IMR-90 (cell line): ENCODE measurements around the gene LYPD4. TPM values are rescaled to one million over a fixed set of nuclear protein-coding genes. Genes with fewer than 3 reads are reported as not detected.

Source experiments
- ATAC-seq: fragments of 200-7000 bp; cut with Tn5 transposase; 2 replicates; pipeline ENCODE4 v1.9.1; 2020; ENCODE audit warnings: low read depth, mild to moderate bottlenecking, moderate library complexity
- BruUV-seq: library from RNA; stranded (reverse); fragments of 400-500 nt; replicated peaks from 2 replicates; lab custom pipeline; 2021; lab: Mats Ljungman, UMichigan
- CTCF ChIA-PET: fragments of 300-600 bp; formaldehyde crosslinking; extraction: SDS; loops from one replicate; lab custom pipeline; 2021; ENCODE audit warnings: antibody characterized with exemption; lab: Yijun Ruan, JAX
- POLR2A ChIA-PET: fragments of 300-600 bp; sonication (Branson Sonifier 250); formaldehyde crosslinking; loops from one replicate; lab custom pipeline; 2022; ENCODE audit warnings: antibody characterized with exemption; ENCODE audit not compliant: unreplicated experiment; lab: Charles Lee
- DNase-seq: peaks from one replicate; pipeline ENCODE4 v3.0.0; 2013
- H2AFZ ChIP-seq: replicated peaks from 2 replicates; pipeline ENCODE3; 2013; ENCODE audit warnings: low read length, mild to moderate bottlenecking; ENCODE audit not compliant: poor library complexity
- H2AK5ac ChIP-seq: 2 replicates; pipeline ENCODE4 v1.6.1; 2013; ENCODE audit warnings: low read depth, low read length, inconsistent platforms
- H2AK9ac ChIP-seq: replicated peaks from 2 replicates; pipeline ENCODE3; 2013; ENCODE audit warnings: mild to moderate bottlenecking, low read depth, low read length, moderate library complexity; ENCODE audit not compliant: poor library complexity
- H2BK120ac ChIP-seq: 2 replicates; pipeline ENCODE4 v1.6.1; 2013; ENCODE audit warnings: low read depth, low read length, inconsistent platforms
- H2BK15ac ChIP-seq: 3 replicates; pipeline ENCODE4 v1.6.1; 2013; ENCODE audit warnings: low read depth, low read length, inconsistent platforms
- H2BK20ac ChIP-seq: 2 replicates; pipeline ENCODE4 v1.6.1; 2013; ENCODE audit warnings: low read depth, mild to moderate bottlenecking, inconsistent platforms, low read length, moderate library complexity
- H2BK5ac ChIP-seq: 2 replicates; pipeline ENCODE4 v1.6.1; 2013; ENCODE audit warnings: mild to moderate bottlenecking, low read depth, low read length, inconsistent platforms; ENCODE audit not compliant: poor library complexity, severe bottlenecking
- H3K14ac ChIP-seq: replicated peaks from 2 replicates; pipeline ENCODE4 v1.6.1; 2013; ENCODE audit warnings: low read depth, low read length, inconsistent platforms
- H3K18ac ChIP-seq: 2 replicates; pipeline ENCODE4 v1.6.1; 2013; ENCODE audit warnings: low read depth, low read length, control low read depth
- H3K23ac ChIP-seq: 2 replicates; pipeline ENCODE4 v1.6.1; 2013; ENCODE audit warnings: low read depth, low read length, inconsistent platforms
- H3K27ac ChIP-seq: 2 replicates; pipeline ENCODE4 v1.5.1; 2013; ENCODE audit warnings: mild to moderate bottlenecking, control low read depth, low read length; ENCODE audit not compliant: insufficient read depth
- H3K27me3 ChIP-seq: 2 replicates; pipeline ENCODE4 v1.6.1; 2013; ENCODE audit warnings: low read length; ENCODE audit not compliant: control insufficient read depth, insufficient read depth
- H3K36me3 ChIP-seq: 2 replicates; pipeline ENCODE4 v1.6.1; 2013; ENCODE audit warnings: low read length, mixed read lengths; ENCODE audit not compliant: control insufficient read depth, insufficient read depth
- H3K4ac ChIP-seq: 2 replicates; pipeline ENCODE4 v1.6.1; 2013; ENCODE audit warnings: low read depth, low read length, inconsistent platforms
- H3K4me1 ChIP-seq: 2 replicates; pipeline ENCODE4 v1.6.1; 2013; ENCODE audit warnings: low read length, mixed read lengths; ENCODE audit not compliant: control insufficient read depth, insufficient read depth
- H3K4me2 ChIP-seq: 2 replicates; pipeline ENCODE4 v1.6.1; 2013; ENCODE audit warnings: low read depth, mild to moderate bottlenecking, control low read depth, low read length, moderate library complexity
- H3K4me3 ChIP-seq: 2 replicates; pipeline ENCODE4 v1.5.1; 2013; ENCODE audit warnings: low read depth, mild to moderate bottlenecking, control low read depth, low read length, moderate library complexity; ENCODE audit not compliant: insufficient read depth
- H3K56ac ChIP-seq: 2 replicates; pipeline ENCODE4 v1.6.1; 2013; ENCODE audit warnings: low read length, inconsistent platforms; ENCODE audit not compliant: insufficient read depth; ENCODE audit errors: extremely low read depth
- H3K79me1 ChIP-seq, 2 experiments: 2 replicates each; pipeline ENCODE4 v1.6.1; 2013; ENCODE audit warnings: low read length in 2 of 2, inconsistent platforms in 1 of 2, low read depth in 1 of 2
- H3K9ac ChIP-seq: 2 replicates; pipeline ENCODE4 v1.6.1; 2013; ENCODE audit warnings: low read depth, low read length, control low read depth
- H3K9me1 ChIP-seq: 2 replicates; pipeline ENCODE4 v1.6.1; 2013; ENCODE audit warnings: low read length, inconsistent platforms; ENCODE audit not compliant: insufficient read depth
- H3K9me3 ChIP-seq: 2 replicates; pipeline ENCODE4 v1.6.1; 2013; ENCODE audit warnings: low read length; ENCODE audit not compliant: control insufficient read depth, insufficient read depth
- H4K20me1 ChIP-seq: 2 replicates; pipeline ENCODE4 v1.6.1; 2013; ENCODE audit warnings: low read length, inconsistent platforms; ENCODE audit not compliant: insufficient read depth
- H4K5ac ChIP-seq: 2 replicates; pipeline ENCODE4 v1.6.1; 2013; ENCODE audit warnings: mild to moderate bottlenecking, low read depth, low read length, control low read depth
- H4K8ac ChIP-seq, 2 experiments: 2 replicates each; pipeline ENCODE4 v1.6.1; 2013; ENCODE audit warnings: low read depth in 2 of 2, low read length in 2 of 2, control low read depth in 1 of 2, inconsistent platforms in 1 of 2
- H4K91ac ChIP-seq: 2 replicates; pipeline ENCODE4 v1.6.1; 2013; ENCODE audit warnings: low read depth, low read length, inconsistent platforms; ENCODE audit not compliant: insufficient read depth
- CEBPB ChIP-seq: IDR thresholded peaks from 2 replicates; pipeline ENCODE4 v1.6.1; 2012; ENCODE audit warnings: low read depth, low read length, improper control_type of control experiment
- CHD1 ChIP-seq: IDR thresholded peaks from 2 replicates; pipeline ENCODE4 v1.6.1; 2012; ENCODE audit warnings: low read depth, low read length, improper control_type of control experiment
- FOS ChIP-seq: fragments of 150-350 bp; IDR thresholded peaks from 2 replicates; pipeline ENCODE4 v1.6.1; 2016; ENCODE audit warnings: low read depth, low read length
- MAFK ChIP-seq: IDR thresholded peaks from 2 replicates; pipeline ENCODE4 v1.6.1; 2012; ENCODE audit warnings: low read depth, low read length, improper control_type of control experiment
- MAZ ChIP-seq: IDR thresholded peaks from 2 replicates; pipeline ENCODE4 v1.6.1; 2012; ENCODE audit warnings: low read depth, mild to moderate bottlenecking, low read length, improper control_type of control experiment, moderate library complexity, borderline replicate concordance
- MXI1 ChIP-seq: IDR thresholded peaks from 2 replicates; pipeline ENCODE4 v1.6.1; 2012; ENCODE audit warnings: low read depth, mild to moderate bottlenecking, low read length, moderate library complexity, borderline replicate concordance
- POLR2A ChIP-seq: IDR thresholded peaks from 2 replicates; pipeline ENCODE4 v1.6.1; 2012; ENCODE audit warnings: mild to moderate bottlenecking, low read depth, low read length
- RFX5 ChIP-seq: IDR thresholded peaks from 2 replicates; pipeline ENCODE4 v1.8.0; 2012; ENCODE audit warnings: low read depth, mild to moderate bottlenecking, low read length, moderate library complexity
- SMC3 ChIP-seq: fragments of 150-350 bp; IDR thresholded peaks from 2 replicates; pipeline ENCODE4 v1.6.1; 2016; ENCODE audit warnings: low read depth, mild to moderate bottlenecking, antibody characterized with exemption, low read length, moderate library complexity
- USF2 ChIP-seq: fragments of 150-350 bp; IDR thresholded peaks from 2 replicates; pipeline ENCODE4 v1.6.1; 2017; ENCODE audit warnings: mild to moderate bottlenecking, antibody characterized with exemption, low read length, low read depth
- WGBS, 2 experiments: methylation state at CpG; one replicate each; pipeline versions ENCODE4 v1.1.5 to v1.1.7; 2013; ENCODE audit warnings: missing lambda C conversion rate in 2 of 2; ENCODE audit not compliant: insufficient read length in 1 of 2; ENCODE audit errors: extremely low coverage in 2 of 2; 5-methylcytosine and 5-hydroxymethylcytosine counted together
- dilution Hi-C: fragments of 300-500 bp; cut with HindIII; formaldehyde crosslinking; loops from one replicate; pipeline ENCODE4 v1.14.3; 2018; ENCODE audit warnings: low sequenced_read_pairs; ENCODE audit not compliant: unreplicated experiment
- in situ Hi-C: fragments of 300-500 bp; cut with MboI; formaldehyde crosslinking; loops from 3 replicates; pipeline ENCODE4 v1.14.3; 2019; ENCODE audit warnings: low sequenced_read_pairs, inconsistent platforms, mixed read lengths
- intact Hi-C: fragments of 100-400 bp; cut with micrococcal nuclease; formaldehyde crosslinking; loops from 2 replicates; pipeline ENCODE4 v1.10.0; 2022
- polyA plus RNA-seq, 3 experiments: library from polyadenylated mRNA; depleted of rRNA; stranded (reverse); fragments of >200 nt; gene quantifications; 2 replicates each; pipeline ENCODE4 v1.2.3, GENCODE V29; 2012; ENCODE audit warnings: low replicate concordance in 1 of 3
- total RNA-seq: library from RNA; depleted of rRNA; stranded (reverse); fragments of >200 nt; gene quantifications from 2 replicates; pipeline ENCODE4 v1.2.3, GENCODE V29; 2012

Gene LYPD4
- total and polyA plus RNA-seq, 2 of the 4 experiments (the other 2 are of a cell fraction) = not detected

GRCh38 chr19:41851456-41851855 is 7.0 kb upstream of the LYPD4 start:
- Histone ChIP-seq H3K36me3 (no peaks in the 10 kb centered on the region), H3K4me1 (no peaks in the 10 kb centered on the region), H3K27ac (no peak overlapping the region), H3K23ac (no peak overlapping the region), H3K9ac (no peak overlapping the region), H4K5ac (no peak overlapping the region), H3K56ac (no peak overlapping the region), H2BK20ac (no peak overlapping the region), H3K14ac (no peak overlapping the region), H3K4ac (no peak overlapping the region), H4K20me1 (no peaks in the 10 kb centered on the region), H2BK5ac (no peak overlapping the region), H2AK9ac (no peak overlapping the region), H4K91ac (no peak overlapping the region), H2AFZ (no peak overlapping the region), H3K4me2 (no peak overlapping the region), H2AK5ac (no peak overlapping the region), H4K8ac (no peak overlapping the region), H3K9me3 (no peaks in the 10 kb centered on the region), H3K4me3 (no peak overlapping the region), H3K9me1 (no peaks in the 10 kb centered on the region), H3K27me3 (peaks cover 51% of the 10 kb centered on the region), H2BK120ac (no peak overlapping the region), H2BK15ac (no peak overlapping the region), H3K18ac (no peak overlapping the region), H3K79me1 (no peaks in the 10 kb centered on the region)
- ChIA-PET CTCF (no interaction called here), POLR2A (no interaction called here)
- 20% methylated on average over 1 of the region's 4 CpGs; no CpG with 5 or more reads in 1 of the 2 experiments for WGBS, 2 experiments
- no peak for TF ChIP-seq SMC3
- TF ChIP-seq FOS = no peak
- TF ChIP-seq MXI1 = no peak
- TF ChIP-seq RFX5 = no peak
- no peak for TF ChIP-seq MAFK
- TF ChIP-seq MAZ = no peak
- no peak for TF ChIP-seq CEBPB
- no peak for TF ChIP-seq CHD1
- no peak for TF ChIP-seq USF2
- no peak for TF ChIP-seq POLR2A
- DNase-seq (no peak), ATAC-seq (no peak)
- intact Hi-C loops = no loop called here
- in situ Hi-C loops = no loop called here
- no TSS peak for BruUV-seq
- dilution Hi-C loops = no loop called here
